SK-N-SH treated with all-trans-retinoic acid at 6 μM for 48 hours (cell line): Measurements from ENCODE around the gene ZBTB48.

Source experiments
- GLIS3 ChIP-seq: fragments of 250-450 bp; sonication (Bioruptor Pico); IDR thresholded peaks from 2 replicates; pipeline ENCODE4 v1.5.0; 2020; ENCODE audit warnings: mild to moderate bottlenecking, moderate library complexity
- SNAI2 ChIP-seq: fragments of 250-450 bp; sonication (Bioruptor Pico); IDR thresholded peaks from 2 replicates; pipeline ENCODE4 v1.5.0; 2020; ENCODE audit warnings: mild to moderate bottlenecking, moderate library complexity
- TOX ChIP-seq: fragments of 250-450 bp; sonication (Bioruptor Pico); IDR thresholded peaks from 2 replicates; pipeline ENCODE4 v1.8.0; 2021; ENCODE audit warnings: mild to moderate bottlenecking, moderate library complexity, borderline replicate concordance
- ZFP3 ChIP-seq: fragments of 250-450 bp; sonication (Bioruptor Pico); IDR thresholded peaks from 2 replicates; pipeline ENCODE4 v1.5.0; 2020; ENCODE audit warnings: mild to moderate bottlenecking, moderate library complexity
- ZNF70 ChIP-seq: fragments of 450-650 bp; formaldehyde crosslinking; IDR thresholded peaks from 2 replicates; pipeline ENCODE4 v1.5.0; 2020; ENCODE audit warnings: mild to moderate bottlenecking, moderate library complexity
- TF ChIP-seq, protein P1 (sequence below): fragments of 250-450 bp; sonication (Bioruptor Pico); IDR thresholded peaks from 2 replicates; pipeline ENCODE4 v1.5.1; 2020; ENCODE audit warnings: low read depth, mild to moderate bottlenecking, moderate library complexity

DNA sequence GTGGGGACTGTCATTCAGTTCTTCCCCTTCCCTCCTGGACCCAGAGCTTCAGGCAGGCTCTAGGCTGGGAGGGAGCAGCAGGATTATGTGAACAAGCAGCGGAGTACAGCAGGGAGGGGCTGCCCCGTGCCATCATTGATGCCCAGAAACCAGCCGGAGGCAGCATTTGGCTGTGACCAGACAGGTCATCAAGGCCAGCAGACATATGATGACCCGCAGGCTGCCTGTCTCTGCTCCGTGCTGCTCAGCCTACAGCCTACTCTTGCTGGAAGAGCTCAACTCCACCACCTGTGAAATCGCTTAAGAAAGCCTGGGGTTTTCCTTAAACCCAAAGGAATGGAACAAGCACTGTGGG is 18.0 kb downstream of the ZBTB48 start:
- no peak for TF ChIP-seq ZNF70 (CRISPR knock-in tag)
- no peak for TF ChIP-seq SNAI2 (CRISPR knock-in tag)
- TF ChIP-seq, protein P1, sequence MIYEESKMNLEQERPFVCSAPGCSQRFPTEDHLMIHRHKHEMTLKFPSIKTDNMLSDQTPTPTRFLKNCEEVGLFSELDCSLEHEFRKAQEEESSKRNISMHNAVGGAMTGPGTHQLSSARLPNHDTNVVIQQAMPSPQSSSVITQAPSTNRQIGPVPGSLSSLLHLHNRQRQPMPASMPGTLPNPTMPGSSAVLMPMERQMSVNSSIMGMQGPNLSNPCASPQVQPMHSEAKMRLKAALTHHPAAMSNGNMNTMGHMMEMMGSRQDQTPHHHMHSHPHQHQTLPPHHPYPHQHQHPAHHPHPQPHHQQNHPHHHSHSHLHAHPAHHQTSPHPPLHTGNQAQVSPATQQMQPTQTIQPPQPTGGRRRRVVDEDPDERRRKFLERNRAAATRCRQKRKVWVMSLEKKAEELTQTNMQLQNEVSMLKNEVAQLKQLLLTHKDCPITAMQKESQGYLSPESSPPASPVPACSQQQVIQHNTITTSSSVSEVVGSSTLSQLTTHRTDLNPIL (CRISPR knock-in tag), result no peak
- no peak for TF ChIP-seq ZFP3 (CRISPR knock-in tag)
- TF ChIP-seq TOX (CRISPR knock-in tag), result no peak
- TF ChIP-seq GLIS3, result no peak
